Loucy (cell line): ENCODE data around the gene ABCA8.

ENCODE experiments used
- H2AFZ ChIP-seq: fragments of 200-600 bp; sonication (generic); 2 replicates; pipeline ENCODE4 v1.6.0; 2016; ENCODE audit warnings: antibody characterized with exemption, mild to moderate bottlenecking, low read length, moderate library complexity
- H3F3A ChIP-seq: fragments of 200-600 bp; 2 replicates; pipeline ENCODE4 v1.6.0; 2016; ENCODE audit warnings: antibody characterized with exemption, low read depth, mild to moderate bottlenecking
- H3K27me3 ChIP-seq: fragments of 200-600 bp; sonication (generic); 2 replicates; pipeline ENCODE4 v1.6.1; 2014; ENCODE audit warnings: low read length, mild to moderate bottlenecking; ENCODE audit not compliant: insufficient read depth, poor library complexity, severe bottlenecking
- H3K36me3 ChIP-seq: fragments of 200-600 bp; sonication (generic); 2 replicates; pipeline ENCODE4 v1.6.1; 2016; ENCODE audit warnings: low read length; ENCODE audit not compliant: insufficient read depth
- H3K4me1 ChIP-seq: fragments of 200-600 bp; sonication (generic); 2 replicates; pipeline ENCODE4 v1.5.1; 2014; ENCODE audit warnings: low read length, mild to moderate bottlenecking; ENCODE audit not compliant: insufficient read depth, poor library complexity, severe bottlenecking
- H3K4me2 ChIP-seq: fragments of 200-600 bp; sonication (generic); 2 replicates; pipeline ENCODE4 v1.6.0; 2014; ENCODE audit warnings: antibody characterized with exemption, low read length, low read depth, mild to moderate bottlenecking; ENCODE audit not compliant: poor library complexity, severe bottlenecking
- H3K4me3 ChIP-seq: fragments of 200-600 bp; sonication (generic); 2 replicates; pipeline ENCODE4 v1.5.1; 2014; ENCODE audit warnings: low read length, mild to moderate bottlenecking, mixed read lengths; ENCODE audit not compliant: poor library complexity, severe bottlenecking
- H3K79me2 ChIP-seq: fragments of 200-600 bp; sonication (generic); 2 replicates; pipeline ENCODE4 v1.6.1; 2014; ENCODE audit warnings: low read length; ENCODE audit not compliant: insufficient read depth
- H3K9ac ChIP-seq: fragments of 200-600 bp; sonication (generic); 2 replicates; pipeline ENCODE4 v1.6.0; 2014; ENCODE audit warnings: mild to moderate bottlenecking, low read depth, low read length, moderate library complexity; ENCODE audit not compliant: poor library complexity, severe bottlenecking
- H3K9me2 ChIP-seq: fragments of 200-600 bp; sonication (generic); replicated peaks from 2 replicates; pipeline ENCODE4 v1.6.1; 2016; ENCODE audit warnings: low read depth, low read length, mixed read lengths
- H3K9me3 ChIP-seq: fragments of 200-600 bp; sonication (generic); 2 replicates; pipeline ENCODE4 v1.6.1; 2014; ENCODE audit warnings: mild to moderate bottlenecking, antibody characterized with exemption, low read length, low read depth; ENCODE audit not compliant: insufficient read depth
- H4K20me1 ChIP-seq: fragments of 200-600 bp; sonication (generic); 2 replicates; pipeline ENCODE4 v1.6.0; 2014; ENCODE audit warnings: antibody characterized with exemption, low read length, mild to moderate bottlenecking; ENCODE audit not compliant: insufficient read depth, poor library complexity, severe bottlenecking
- CTCF ChIP-seq: fragments of 200-600 bp; sonication (generic); conservative IDR thresholded peaks from 2 replicates; pipeline ENCODE4 v1.5.1; 2014; ENCODE audit warnings: mild to moderate bottlenecking, antibody characterized with exemption, low read length
- EZH2phosphoT487 ChIP-seq: fragments of 200-600 bp; IDR thresholded peaks from 2 replicates; pipeline ENCODE4 v1.6.1; 2018; ENCODE audit warnings: antibody characterized with exemption, mild to moderate bottlenecking, moderate library complexity, borderline replicate concordance

ABCA8 gene

GRCh38 chr17:68993112-68993511 is 37.9 kb upstream of the ABCA8 start:
- Histone ChIP-seq H3K4me2 (no peak overlapping the region), H3K9ac (no peak overlapping the region), H3F3A (no peaks in the 10 kb centered on the region), H3K36me3 (no peaks in the 10 kb centered on the region), H3K9me3 (no peaks in the 10 kb centered on the region), H3K9me2 (no peaks in the 10 kb centered on the region), H3K4me1 (no peaks in the 10 kb centered on the region), H2AFZ (no peak overlapping the region), H3K79me2 (no peaks in the 10 kb centered on the region), H3K27me3 (no peaks in the 10 kb centered on the region), H4K20me1 (no peaks in the 10 kb centered on the region), H3K4me3 (no peak overlapping the region)
- TF ChIP-seq EZH2phosphoT487, result no peak

- Histone ChIP-seq H3K4me2 (no peak overlapping the region), H3K9ac (no peak overlapping the region), H3K4me3 (no peak overlapping the region), H4K20me1 (no peaks in the 10 kb centered on the region), H3K9me3 (no peaks in the 10 kb centered on the region), H3K27me3 (no peaks in the 10 kb centered on the region), H2AFZ (no peak overlapping the region), H3F3A (no peaks in the 10 kb centered on the region), H3K4me1 (no peaks in the 10 kb centered on the region), H3K9me2 (no peaks in the 10 kb centered on the region), H3K36me3 (no peaks in the 10 kb centered on the region), H3K79me2 (no peaks in the 10 kb centered on the region)
- TF ChIP-seq CTCF (no peak), EZH2phosphoT487 (no peak)
These were observed 32.8 kb upstream of the ABCA8 start for GRCh38 chr17:68987966-68988365.

- H3K9ac ChIP-seq, result no peak overlapping the region
- no peaks in the 10 kb centered on the region for H3K27me3 ChIP-seq
- H4K20me1 ChIP-seq, result no peaks in the 10 kb centered on the region
- no peak overlapping the region for H3K4me2 ChIP-seq
- no peak overlapping the region for H3K4me3 ChIP-seq
- no peaks in the 10 kb centered on the region for H3K36me3 ChIP-seq
- H3K9me3 ChIP-seq, result no peaks in the 10 kb centered on the region
- no peaks in the 10 kb centered on the region for H3K79me2 ChIP-seq
- no peak overlapping the region for H2AFZ ChIP-seq
- TF ChIP-seq EZH2phosphoT487 (no peak), CTCF (no peak)
- H3K4me1 ChIP-seq, result no peaks in the 10 kb centered on the region
- no peaks in the 10 kb centered on the region for H3F3A ChIP-seq
- no peaks in the 10 kb centered on the region for H3K9me2 ChIP-seq
These were observed 26.1 kb upstream of the ABCA8 start for GRCh38 chr17:68981288-68981687.

- Histone ChIP-seq H3F3A (no peaks in the 10 kb centered on the region), H3K36me3 (no peaks in the 10 kb centered on the region), H3K27me3 (no peaks in the 10 kb centered on the region), H3K9me3 (no peaks in the 10 kb centered on the region), H3K9ac (no peak overlapping the region), H3K9me2 (no peaks in the 10 kb centered on the region), H3K4me1 (no peaks in the 10 kb centered on the region), H3K4me2 (no peak overlapping the region), H3K4me3 (no peak overlapping the region), H3K79me2 (no peaks in the 10 kb centered on the region), H4K20me1 (no peaks in the 10 kb centered on the region), H2AFZ (no peak overlapping the region)
- TF ChIP-seq EZH2phosphoT487 (no peak), CTCF (no peak)
These were observed 18.1 kb upstream of the ABCA8 start for GRCh38 chr17:68973098-68973846.
